ENCODE data around the gene DAP.

The DAP gene

GRCh38 chr5:10686890-10687289 lies 74.1 kb downstream of the DAP start:
- no peak for DNase-seq

- no peak for DNase-seq
These were observed 75.9 kb downstream of the DAP start for GRCh38 chr5:10685115-10685521.

- peak; percentile 64 for DNase-seq
These were observed 76.5 kb downstream of the DAP start for GRCh38 chr5:10684303-10685086.

- DNase-seq, result no peak
These were observed 78.1 kb downstream of the DAP start for GRCh38 chr5:10682801-10683525.

- DNase-seq, result no peak
These were observed 79.0 kb downstream of the DAP start for GRCh38 chr5:10681731-10682679.

GRCh38 chr5:10680876-10681481 lies 80.1 kb downstream of the DAP start:
- DNase-seq, result no peak

GRCh38 chr5:10679336-10679988 lies 81.6 kb downstream of the DAP start:
- DNase-seq, result no peak

GRCh38 chr5:10678244-10678643 lies 82.8 kb downstream of the DAP start:
- DNase-seq, result no peak

- DNase-seq, result no peak
These were observed 83.5 kb downstream of the DAP start for GRCh38 chr5:10677533-10677932.

- DNase-seq, result no peak
These were observed 84.1 kb downstream of the DAP start for GRCh38 chr5:10676946-10677345.

- DNase-seq, result peak; percentile 83
These were observed 84.8 kb downstream of the DAP start for GRCh38 chr5:10676224-10676623.

- DNase-seq, result no peak
These were observed 85.8 kb downstream of the DAP start for GRCh38 chr5:10675177-10675700.

GRCh38 chr5:10674582-10674981 lies 86.5 kb downstream of the DAP start:
- peak; percentile 17 for DNase-seq

GRCh38 chr5:10674096-10674495 lies 86.9 kb downstream of the DAP start:
- no peak for DNase-seq

- no peak for DNase-seq
These were observed 87.6 kb downstream of the DAP start for GRCh38 chr5:10673407-10673806.

- DNase-seq, result no peak
These were observed 88.0 kb downstream of the DAP start for GRCh38 chr5:10673017-10673389.

GRCh38 chr5:10672146-10673016 lies 88.7 kb downstream of the DAP start:
- no peak for DNase-seq

GRCh38 chr5:10671041-10672008 lies 89.7 kb downstream of the DAP start:
- DNase-seq, result no peak

GRCh38 chr5:10669983-10670382 lies 91.1 kb downstream of the DAP start:
- no peak for DNase-seq

GRCh38 chr5:10668697-10669096 lies 92.3 kb downstream of the DAP start:
- no peak for DNase-seq

All from NCI-H2171 treated with DMSO at 0.1 percent for 48 hours (cell line).